HEK293 (cell line): Measurements from ENCODE around the gene ABHD5.

Experiments
- CTCF ChIP-seq: fragments of 450-650 bp; formaldehyde crosslinking; IDR thresholded peaks from 2 replicates; pipeline ENCODE4 v1.5.1; 2016; ENCODE audit warnings: missing biosample characterization, missing genetic modification characterization
- ZBTB6 ChIP-seq: fragments of 450-650 bp; formaldehyde crosslinking; IDR thresholded peaks from 2 replicates; pipeline ENCODE4 v1.5.1; 2017; ENCODE audit warnings: missing biosample characterization, missing genetic modification characterization
- ZBTB7A ChIP-seq: fragments of 450-650 bp; formaldehyde crosslinking; IDR thresholded peaks from 2 replicates; pipeline ENCODE4 v1.5.1; 2016; ENCODE audit warnings: low read depth, missing biosample characterization, missing genetic modification characterization

- TF ChIP-seq CTCF (no peak), ZBTB6 (tag by site-specific recombination) (no peak), ZBTB7A (tag by site-specific recombination) (no peak)
These were observed 1.5 kb downstream of the ABHD5 start for GRCh38 chr3:43692085-43692855.
